PC-9 (cell line): Measurements from ENCODE around the gene CPNE4. TPM values are rescaled to one million over a fixed set of nuclear protein-coding genes. Genes with fewer than 3 reads are reported as not detected.

Experiments used
- BruUV-seq: library from RNA; stranded (reverse); fragments of 400-500 nt; replicated peaks from 2 replicates; lab custom pipeline; 2021; lab: Mats Ljungman, UMichigan
- CTCF ChIA-PET: fragments of 300-600 bp; sonication (Branson Sonifier 250); formaldehyde crosslinking; loops from one replicate; lab custom pipeline; 2022; ENCODE audit warnings: antibody characterized with exemption; lab: Charles Lee
- POLR2A ChIA-PET: fragments of 300-600 bp; sonication (Branson Sonifier 250); formaldehyde crosslinking; loops from one replicate; lab custom pipeline; 2022; ENCODE audit warnings: antibody characterized with exemption; ENCODE audit not compliant: unreplicated experiment; lab: Charles Lee
- DNase-seq, 2 experiments: peaks; one replicate each; pipeline versions ENCODE4 v3.0.0 to v3.0.0-alpha.2; 2015 to 2022; ENCODE audit warnings: mixed read lengths in 1 of 2
- H2AFZ ChIP-seq: fragments of 200-600 bp; sonication (generic); 2 replicates; pipeline ENCODE4 v1.8.1; 2017; ENCODE audit warnings: antibody characterized with exemption
- H3F3A ChIP-seq: fragments of 200-600 bp; sonication (generic); 2 replicates; pipeline ENCODE4 v1.8.1; 2017; ENCODE audit warnings: antibody characterized with exemption, mild to moderate bottlenecking, low read depth; ENCODE audit not compliant: insufficient read depth
- H3K27ac ChIP-seq: fragments of 200-600 bp; sonication (generic); 2 replicates; pipeline ENCODE4 v1.6.1; 2016; ENCODE audit warnings: mixed run types
- H3K27me3 ChIP-seq: fragments of 200-600 bp; sonication (generic); 2 replicates; pipeline ENCODE4 v1.6.1; 2016; ENCODE audit warnings: low read depth, mixed run types; ENCODE audit not compliant: insufficient read depth
- H3K36me3 ChIP-seq: fragments of 200-600 bp; sonication (generic); 2 replicates; pipeline ENCODE4 v1.6.1; 2016; ENCODE audit warnings: low read depth, mixed run types
- H3K4me1 ChIP-seq: fragments of 200-600 bp; sonication (generic); replicated peaks from 2 replicates; pipeline ENCODE4 v1.6.1; 2016; ENCODE audit warnings: mixed run types; ENCODE audit not compliant: insufficient read depth
- H3K4me2 ChIP-seq: fragments of 200-600 bp; sonication (generic); 2 replicates; pipeline ENCODE4 v1.6.1; 2017; ENCODE audit warnings: mixed run types
- H3K4me3 ChIP-seq: fragments of 200-600 bp; sonication (generic); 2 replicates; pipeline ENCODE4 v1.6.1; 2016; ENCODE audit warnings: mixed run types
- H3K79me2 ChIP-seq: fragments of 200-600 bp; sonication (generic); 2 replicates; pipeline ENCODE4 v1.6.1; 2017; ENCODE audit warnings: low read depth, mixed run types
- H3K9me2 ChIP-seq: fragments of 200-600 bp; sonication (generic); 2 replicates; pipeline ENCODE4 v1.8.1; 2017; ENCODE audit warnings: mild to moderate bottlenecking; ENCODE audit not compliant: insufficient read depth
- H3K9me3 ChIP-seq: fragments of 200-600 bp; sonication (generic); 2 replicates; pipeline ENCODE4 v1.8.1; 2016; ENCODE audit warnings: low read depth; ENCODE audit not compliant: insufficient read depth
- H4K20me1 ChIP-seq: fragments of 200-600 bp; sonication (generic); 2 replicates; pipeline ENCODE4 v1.8.1; 2017; ENCODE audit not compliant: insufficient read depth
- EZH2 ChIP-seq: fragments of 200-600 bp; sonication (generic); IDR thresholded peaks from 2 replicates; pipeline ENCODE4 v1.8.0; 2017; ENCODE audit warnings: antibody characterized with exemption, low read depth
- intact Hi-C: fragments of 100-400 bp; cut with micrococcal nuclease; formaldehyde crosslinking; loops from one replicate; pipeline ENCODE4 v1.10.0; 2022; ENCODE audit not compliant: unreplicated experiment
- total RNA-seq: library from RNA; stranded (reverse); gene quantifications from 2 replicates; pipeline ENCODE4 v1.2.3, GENCODE V29; 2021
- TF ChIP-seq, protein P1 (sequence below): fragments of 200-600 bp; sonication (generic); conservative IDR thresholded peaks from 2 replicates; pipeline ENCODE4 v1.6.1; 2017; ENCODE audit warnings: mixed run types, antibody characterized with exemption, mild to moderate bottlenecking, moderate library complexity

Gene CPNE4
- total RNA-seq, 1 experiment from 2014 or later, result 0.22 TPM

DNA sequence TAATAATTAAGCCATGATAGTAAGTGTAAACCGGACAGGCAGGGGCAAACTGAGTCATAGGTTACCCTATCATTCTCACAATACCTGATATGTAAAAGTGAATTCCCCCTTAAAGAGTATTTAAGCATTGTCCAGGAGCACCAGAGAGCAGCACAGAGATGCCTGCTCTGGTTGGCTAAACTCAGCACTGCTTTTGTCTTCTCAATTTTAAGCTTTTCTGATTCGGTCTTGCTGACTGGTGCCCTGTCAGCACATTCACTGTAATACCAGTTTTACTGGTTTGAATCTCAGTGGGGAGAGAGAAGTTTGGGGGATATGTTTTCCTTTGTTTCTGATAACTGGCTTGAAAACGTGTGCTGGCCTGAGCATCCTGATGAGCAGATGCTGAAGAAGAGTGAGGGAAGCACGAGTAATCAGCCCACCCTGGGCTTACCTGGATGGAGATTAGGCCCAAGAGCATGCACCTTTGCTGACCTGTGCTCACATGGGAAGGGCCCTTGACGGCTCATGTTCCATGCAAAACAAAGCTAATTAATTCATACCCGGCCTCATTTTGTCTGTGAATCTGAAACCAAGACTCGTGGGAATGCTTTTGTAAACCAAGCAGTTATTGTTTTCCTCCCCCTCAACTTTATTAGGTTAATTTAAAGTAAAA is 323.6 kb downstream of the CPNE4 start:
- H2AFZ ChIP-seq, result peak overlapping the region; percentile 45; the same call in 1 of the 2 replicates
- H3K9me2 ChIP-seq, result no peaks in the 10 kb centered on the region
- intact Hi-C loops, result no loop called here
- H3K36me3 ChIP-seq, result no peaks in the 10 kb centered on the region
- CTCF ChIA-PET, result no interaction called here
- no TSS peak for BruUV-seq
- H3K27ac ChIP-seq, result peak overlapping the region; percentile 15
- no peak overlapping the region for H3K4me3 ChIP-seq
- no peaks in the 10 kb centered on the region for H3K27me3 ChIP-seq
- H3K4me2 ChIP-seq, result peak overlapping the region; percentile 32
- POLR2A ChIA-PET, result interaction anchor here (0.6 to 0.8 kb wide), 3 partner anchors 443 to 1935 kb away, joined by 3 to 8 read pairs (median 5); no protein-coding TSS in a partner anchor
- peaks cover 40% of the 10 kb centered on the region for H3K4me1 ChIP-seq
- H4K20me1 ChIP-seq, result no peaks in the 10 kb centered on the region
- TF ChIP-seq, protein P1, sequence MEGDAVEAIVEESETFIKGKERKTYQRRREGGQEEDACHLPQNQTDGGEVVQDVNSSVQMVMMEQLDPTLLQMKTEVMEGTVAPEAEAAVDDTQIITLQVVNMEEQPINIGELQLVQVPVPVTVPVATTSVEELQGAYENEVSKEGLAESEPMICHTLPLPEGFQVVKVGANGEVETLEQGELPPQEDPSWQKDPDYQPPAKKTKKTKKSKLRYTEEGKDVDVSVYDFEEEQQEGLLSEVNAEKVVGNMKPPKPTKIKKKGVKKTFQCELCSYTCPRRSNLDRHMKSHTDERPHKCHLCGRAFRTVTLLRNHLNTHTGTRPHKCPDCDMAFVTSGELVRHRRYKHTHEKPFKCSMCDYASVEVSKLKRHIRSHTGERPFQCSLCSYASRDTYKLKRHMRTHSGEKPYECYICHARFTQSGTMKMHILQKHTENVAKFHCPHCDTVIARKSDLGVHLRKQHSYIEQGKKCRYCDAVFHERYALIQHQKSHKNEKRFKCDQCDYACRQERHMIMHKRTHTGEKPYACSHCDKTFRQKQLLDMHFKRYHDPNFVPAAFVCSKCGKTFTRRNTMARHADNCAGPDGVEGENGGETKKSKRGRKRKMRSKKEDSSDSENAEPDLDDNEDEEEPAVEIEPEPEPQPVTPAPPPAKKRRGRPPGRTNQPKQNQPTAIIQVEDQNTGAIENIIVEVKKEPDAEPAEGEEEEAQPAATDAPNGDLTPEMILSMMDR, result no peak
- TF ChIP-seq EZH2, result no peak
- H3K79me2 ChIP-seq, result no peaks in the 10 kb centered on the region
- 0 out of 2 replicates have a peak, but pooled peaks cover 1% of the 10 kb centered on the region for H3K9me3 ChIP-seq
- peak in 1 of 2 experiments; percentile 40 for DNase-seq
- H3F3A ChIP-seq, result peaks cover 13% of the 10 kb centered on the region; the same call in 1 of the 2 replicates

DNA sequence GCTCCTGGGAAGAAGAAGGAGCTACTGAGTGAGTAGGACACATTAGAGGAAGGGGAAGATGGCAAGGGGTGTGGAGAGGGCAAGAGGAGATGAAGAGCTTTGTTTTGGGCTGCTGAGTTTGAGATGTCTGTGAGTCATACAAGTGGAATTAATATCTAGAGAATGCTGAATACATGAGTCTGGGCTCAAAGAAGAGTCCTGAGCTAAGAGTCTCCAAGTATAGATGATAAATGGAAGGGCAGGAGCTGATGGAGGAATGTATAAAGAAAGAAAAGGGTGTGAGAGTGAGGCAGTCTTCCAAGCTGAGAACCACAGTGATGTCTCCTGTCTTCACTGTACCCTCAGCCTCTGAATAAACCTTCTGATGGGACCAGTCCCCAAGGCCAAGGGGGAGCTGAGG is 326.6 kb downstream of the CPNE4 start:
- Histone ChIP-seq H3F3A (peaks cover 13% of the 10 kb centered on the region; the same call in 1 of the 2 replicates), H2AFZ (no peak overlapping the region), H3K4me1 (peaks cover 49% of the 10 kb centered on the region), H3K79me2 (no peaks in the 10 kb centered on the region), H3K4me2 (no peak overlapping the region), H3K4me3 (no peak overlapping the region), H3K36me3 (no peaks in the 10 kb centered on the region), H3K27ac (no peak overlapping the region), H3K9me3 (0 out of 2 replicates have a peak, but pooled peaks cover 4% of the 10 kb centered on the region), H3K9me2 (no peaks in the 10 kb centered on the region), H4K20me1 (no peaks in the 10 kb centered on the region), H3K27me3 (no peaks in the 10 kb centered on the region)
- ChIA-PET CTCF (no interaction called here), POLR2A (interaction anchor here (0.6 kb wide), 1 partner anchor 1044 kb away, joined by 3 read pairs; no protein-coding TSS in a partner anchor)
- TF ChIP-seq EZH2, result no peak
- TF ChIP-seq, protein P1, result no peak
- no TSS peak for BruUV-seq
- intact Hi-C loops, result no loop called here
- DNase-seq, result no peak

DNA sequence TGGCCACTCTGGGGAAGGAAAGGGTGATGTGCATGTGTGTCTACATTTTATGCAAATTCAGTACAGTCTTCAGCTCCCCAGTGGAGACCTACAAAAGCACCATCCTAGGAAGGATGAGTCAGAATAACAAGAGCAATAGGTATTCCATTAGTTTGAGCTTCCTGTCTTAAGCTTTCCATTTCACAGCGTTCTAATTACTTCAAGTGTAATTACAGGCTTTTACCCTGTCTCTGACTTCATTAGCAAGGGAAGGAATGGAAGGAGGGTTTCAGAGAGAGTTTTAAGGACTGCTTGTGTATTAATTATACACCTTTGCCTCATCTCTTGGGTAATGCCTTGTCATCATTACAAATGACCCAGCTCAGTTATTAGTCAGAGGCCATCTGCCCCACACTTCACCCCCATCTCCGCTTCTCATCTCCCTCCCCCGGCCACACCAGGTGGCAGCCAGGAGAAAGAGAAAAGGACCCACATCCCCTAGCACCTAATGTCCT is 329.2 kb downstream of the CPNE4 start:
- Histone ChIP-seq H3K4me3 (no peak overlapping the region), H4K20me1 (no peaks in the 10 kb centered on the region), H3K36me3 (no peaks in the 10 kb centered on the region), H3K4me1 (peaks cover 25% of the 10 kb centered on the region), H3K27me3 (no peaks in the 10 kb centered on the region), H3K4me2 (peak overlapping the region; percentile 54), H3K9me3 (0 out of 2 replicates have a peak, but pooled peaks cover 4% of the 10 kb centered on the region), H3K9me2 (no peaks in the 10 kb centered on the region), H3K27ac (peak overlapping the region; percentile 84), H3K79me2 (no peaks in the 10 kb centered on the region), H3F3A (no peaks in the 10 kb centered on the region), H2AFZ (peak overlapping the region; percentile 49; the same call in 1 of the 2 replicates)
- peak; percentile 3 to 39 for DNase-seq
- no TSS peak for BruUV-seq
- no peak for TF ChIP-seq EZH2
- TF ChIP-seq, protein P1, result no peak
- ChIA-PET CTCF (no interaction called here), POLR2A (no interaction called here)
- intact Hi-C loops, result no loop called here
